ENCODE data around the gene NCKAP5L.
A peak's percentile ranks its signal among the peaks of the same experiment; 100 is the strongest.

Gene NCKAP5L

GRCh38 chr12:49750027-49750995 lies 77.9 kb downstream of the NCKAP5L start:
- Histone ChIP-seq H4K20me1 (ENCODE audit: insufficient read depth) (peaks cover 20% of the 10 kb centered on the region), H3K79me2 (ENCODE audit: insufficient read depth, low read depth) (peaks cover 100% of the 10 kb centered on the region), H3K36me3 (ENCODE audit: insufficient read depth) (peaks cover 13% of the 10 kb centered on the region; the same call in 1 of the 2 replicates)

GRCh38 chr12:49748800-49749199 lies 79.4 kb downstream of the NCKAP5L start:
- no peak overlapping the region for H2AFZ ChIP-seq (ENCODE audit: low read depth)
- H3K27me3 ChIP-seq (ENCODE audit: insufficient read depth, low read depth): no peaks in the 10 kb centered on the region
- H3K9ac ChIP-seq: no peak overlapping the region
- peaks cover 13% of the 10 kb centered on the region; the same call in 1 of the 2 replicates for H3K36me3 ChIP-seq (ENCODE audit: insufficient read depth)
- peak overlapping the region; percentile 15; the same call in 1 of the 2 replicates for H3K4me2 ChIP-seq
- H3K79me2 ChIP-seq (ENCODE audit: insufficient read depth, low read depth): peaks cover 100% of the 10 kb centered on the region
- H4K20me1 ChIP-seq (ENCODE audit: insufficient read depth): peaks cover 32% of the 10 kb centered on the region
- H3K4me1 ChIP-seq (ENCODE audit: low read depth, poor library complexity, severe bottlenecking): peaks cover 95% of the 10 kb centered on the region
- H3K27ac ChIP-seq: peak overlapping the region; percentile 10; the same call in 1 of the 2 replicates
- no peak overlapping the region for H3K4me3 ChIP-seq (IDR thresholded peaks at IDR 0.05; ENCODE audit: insufficient read depth, low read depth, low read length)
- TF ChIP-seq CTCF (conservative IDR thresholded peaks at IDR 0.05; ENCODE audit: low read depth, low read length): no peak

More at GRCh38 chr12:49750027-49750995, 77.9 kb downstream of the NCKAP5L start:
- TF ChIP-seq CTCF (conservative IDR thresholded peaks at IDR 0.05; ENCODE audit: low read depth, low read length): 0 out of 2 replicates have a peak, but pooled peaks have one; percentile 10
- Histone ChIP-seq H3K27me3 (ENCODE audit: insufficient read depth, low read depth) (no peaks in the 10 kb centered on the region), H3K4me1 (ENCODE audit: low read depth, poor library complexity, severe bottlenecking) (peaks cover 92% of the 10 kb centered on the region), H3K9ac (no peak overlapping the region; the same call in 1 of the 2 replicates), H2AFZ (ENCODE audit: low read depth) (no peak overlapping the region), H3K4me2 (peak overlapping the region; percentile 59), H3K4me3 (IDR thresholded peaks at IDR 0.05; ENCODE audit: insufficient read depth, low read depth, low read length) (no peak overlapping the region), H3K27ac (peak overlapping the region; percentile 48)

- peaks cover 37% of the 10 kb centered on the region for H4K20me1 ChIP-seq (ENCODE audit: insufficient read depth)
- no peak for TF ChIP-seq CTCF (conservative IDR thresholded peaks at IDR 0.05; ENCODE audit: low read depth, low read length)
- peak overlapping the region; percentile 10; the same call in 1 of the 2 replicates for H3K27ac ChIP-seq
- H3K4me1 ChIP-seq (ENCODE audit: low read depth, poor library complexity, severe bottlenecking): peaks cover 95% of the 10 kb centered on the region
- H3K4me2 ChIP-seq: peak overlapping the region; percentile 15
- no peak overlapping the region for H3K4me3 ChIP-seq (IDR thresholded peaks at IDR 0.05; ENCODE audit: insufficient read depth, low read depth, low read length)
- peaks cover 100% of the 10 kb centered on the region for H3K79me2 ChIP-seq (ENCODE audit: insufficient read depth, low read depth)
- no peak overlapping the region for H3K9ac ChIP-seq
- no peaks in the 10 kb centered on the region for H3K27me3 ChIP-seq (ENCODE audit: insufficient read depth, low read depth)
- no peak overlapping the region for H2AFZ ChIP-seq (ENCODE audit: low read depth)
- H3K36me3 ChIP-seq (ENCODE audit: insufficient read depth): peaks cover 12% of the 10 kb centered on the region; the same call in 1 of the 2 replicates
Measured at GRCh38 chr12:49748306-49748705, 79.9 kb downstream of the NCKAP5L start.

GRCh38 chr12:49744363-49744885 lies 83.8 kb downstream of the NCKAP5L start:
- H3K4me1 ChIP-seq (ENCODE audit: low read depth, poor library complexity, severe bottlenecking): peaks cover 64% of the 10 kb centered on the region
- H3K79me2 ChIP-seq (ENCODE audit: insufficient read depth, low read depth): peaks cover 76% of the 10 kb centered on the region
- no peak for TF ChIP-seq CTCF (conservative IDR thresholded peaks at IDR 0.05; ENCODE audit: low read depth, low read length)
- H4K20me1 ChIP-seq (ENCODE audit: insufficient read depth): peaks cover 46% of the 10 kb centered on the region
- H3K9ac ChIP-seq: no peak overlapping the region
- no peak overlapping the region for H3K27ac ChIP-seq
- H3K4me2 ChIP-seq: 0 out of 2 replicates have a peak overlapping the region, but pooled peaks have one; percentile 84
- no peaks in the 10 kb centered on the region for H3K27me3 ChIP-seq (ENCODE audit: insufficient read depth, low read depth)
- H3K36me3 ChIP-seq (ENCODE audit: insufficient read depth): 0 out of 2 replicates have a peak, but pooled peaks cover 7% of the 10 kb centered on the region
- no peak overlapping the region for H2AFZ ChIP-seq (ENCODE audit: low read depth)
- H3K4me3 ChIP-seq (IDR thresholded peaks at IDR 0.05; ENCODE audit: insufficient read depth, low read depth, low read length): no peak overlapping the region

Data from KMS-11 (cell line).